HCT116 (cell line): ENCODE measurements around the gene COQ8B. TPM values are rescaled to one million over a fixed set of nuclear protein-coding genes. Genes with fewer than 3 reads are reported as not detected.

Experiments used
- ATAC-seq: fragments of 200-7000 bp; cut with Tn5 transposase; 2 replicates; pipeline ENCODE4 v1.9.1; 2020; ENCODE audit warnings: mild to moderate bottlenecking, moderate library complexity
- BruUV-seq: library from RNA; stranded (reverse); fragments of 400-500 nt; replicated peaks from 2 replicates; lab custom pipeline; 2021; lab: Mats Ljungman, UMichigan
- CTCF ChIA-PET: fragments of 300-600 bp; sonication (Branson Sonifier 250); formaldehyde crosslinking; loops from one replicate; lab custom pipeline; 2021; ENCODE audit warnings: antibody characterized with exemption; lab: Charles Lee
- POLR2A ChIA-PET: fragments of 300-600, 350-600 bp; sonication (Branson Sonifier 250); formaldehyde crosslinking; loops from one replicate; lab custom pipeline; 2021; ENCODE audit warnings: antibody characterized with exemption; lab: Charles Lee
- RAD21 ChIA-PET, 2 experiments: fragments of 300-600 bp; sonication (Branson Sonifier 250); formaldehyde crosslinking; loops; one replicate each; lab custom pipeline; 2023; ENCODE audit warnings: low total read pairs in 2 of 2; ENCODE audit not compliant: uncharacterized antibody in 2 of 2, unreplicated experiment in 2 of 2, low non-redundant PET in 1 of 2; lab: Charles Lee
- DNase-seq: peaks from one replicate; pipeline ENCODE4 v3.0.0-alpha.2; 2010; ENCODE audit warnings: low read depth, low spot score
- H2AFZ ChIP-seq: fragments of 200-600 bp; shearing (Covaris generic), sonication (generic); 2 replicates; pipeline ENCODE4 v1.6.1; 2017; ENCODE audit warnings: low read depth, mixed run types, mixed read lengths, antibody characterized with exemption, low read length; ENCODE audit not compliant: poor library complexity, severe bottlenecking
- H3K27ac ChIP-seq: 2 replicates; pipeline ENCODE4 v1.5.1; 2012; ENCODE audit warnings: low read depth, low read length
- H3K27me3 ChIP-seq: fragments of 200-600 bp; sonication (generic); 2 replicates; pipeline ENCODE4 v1.6.1; 2016; ENCODE audit warnings: mixed run types, low read length, mixed read lengths; ENCODE audit not compliant: insufficient read depth
- H3K36me3 ChIP-seq, 2 experiments: fragments of 200-500 bp in 1 of 2; fragments of 200-600 bp in 1 of 2; sonication (Bioruptor generic) in 1 of 2; sonication (generic) in 1 of 2; 2 replicates each; pipeline versions ENCODE4 v1.5.1 to v1.6.1; 2014 to 2016; ENCODE audit warnings: low read length in 2 of 2, inconsistent platforms in 1 of 2, mixed read lengths in 1 of 2, mixed run types in 1 of 2; ENCODE audit not compliant: insufficient read depth in 2 of 2, control insufficient read depth in 1 of 2
- H3K4me1 ChIP-seq, 2 experiments: fragments of 200-600 bp in 1 of 2; sonication (generic) in 1 of 2; 2 replicates each; pipeline versions ENCODE4 v1.5.1 to v1.6.1; 2012 to 2017; ENCODE audit warnings: low read length in 2 of 2, inconsistent platforms in 1 of 2, mild to moderate bottlenecking in 1 of 2, mixed read lengths in 1 of 2, mixed run types in 1 of 2, moderate library complexity in 1 of 2; ENCODE audit not compliant: insufficient read depth in 2 of 2, control insufficient read depth in 1 of 2
- H3K4me2 ChIP-seq: fragments of 200-600 bp; sonication (generic); 2 replicates; pipeline ENCODE4 v1.6.1; 2017; ENCODE audit warnings: mixed run types, low read length, mixed read lengths
- H3K4me3 ChIP-seq, 2 experiments: fragments of 200-600 bp in 1 of 2; sonication (generic) in 1 of 2; replicated peaks in 1 of 2; 2 replicates each; pipeline ENCODE4 v1.5.1; 2011 to 2016; ENCODE audit warnings: low read length in 2 of 2, control low read depth in 1 of 2, low read depth in 1 of 2, mild to moderate bottlenecking in 1 of 2, mixed read lengths in 1 of 2, mixed run types in 1 of 2
- H3K79me2 ChIP-seq: fragments of 200-600 bp; sonication (generic); 2 replicates; pipeline ENCODE4 v1.6.1; 2017; ENCODE audit warnings: mild to moderate bottlenecking, mixed run types, low read length, moderate library complexity, mixed read lengths; ENCODE audit not compliant: insufficient read depth
- H3K9ac ChIP-seq: fragments of 200-600 bp; sonication (generic); 2 replicates; pipeline ENCODE4 v1.6.1; 2016; ENCODE audit warnings: low read length, mixed read lengths
- H3K9me2 ChIP-seq: fragments of 200-600 bp; sonication (generic), shearing (Covaris generic); 2 replicates; pipeline ENCODE4 v1.6.1; 2017; ENCODE audit warnings: mixed run types, mild to moderate bottlenecking, moderate library complexity; ENCODE audit not compliant: insufficient read depth
- H3K9me3 ChIP-seq, 2 experiments: fragments of 200-500 bp in 1 of 2; fragments of 200-600 bp in 1 of 2; sonication (Bioruptor generic) in 1 of 2; sonication (generic) in 1 of 2; 2 replicates each; pipeline ENCODE4 v1.6.1; 2014 to 2017; ENCODE audit warnings: low read length in 2 of 2, mixed read lengths in 2 of 2, inconsistent platforms in 1 of 2, low read depth in 1 of 2, mild to moderate bottlenecking in 1 of 2, mixed run types in 1 of 2, moderate library complexity in 1 of 2; ENCODE audit not compliant: control insufficient read depth in 1 of 2, insufficient read depth in 1 of 2
- H4K20me1 ChIP-seq: fragments of 200-600 bp; sonication (generic), shearing (Covaris generic); 2 replicates; pipeline ENCODE4 v1.6.1; 2017; ENCODE audit warnings: mixed run types, mild to moderate bottlenecking, moderate library complexity; ENCODE audit not compliant: insufficient read depth
- ELF1 ChIP-seq: IDR thresholded peaks from 2 replicates; pipeline ENCODE4 v1.6.1; 2012; ENCODE audit warnings: low read depth, borderline replicate concordance
- SIN3A ChIP-seq: IDR thresholded peaks from 2 replicates; pipeline ENCODE4 v1.6.1; 2012; ENCODE audit warnings: low read depth
- YY1 ChIP-seq: IDR thresholded peaks from 2 replicates; pipeline ENCODE4 v1.6.1; 2011; ENCODE audit warnings: low read length, low read depth, moderate library complexity, mild to moderate bottlenecking; ENCODE audit not compliant: insufficient replicate concordance; ENCODE audit errors: extremely low read depth
- ZBTB33 ChIP-seq: IDR thresholded peaks from 2 replicates; pipeline ENCODE4 v1.6.1; 2011; ENCODE audit warnings: mild to moderate bottlenecking, low read length, moderate library complexity; ENCODE audit not compliant: insufficient replicate concordance; ENCODE audit errors: extremely low read depth
- intact Hi-C: fragments of 100-400 bp; cut with micrococcal nuclease; formaldehyde crosslinking; loops from 2 replicates; pipeline ENCODE4 v1.10.0; 2022
- total RNA-seq: library from RNA; stranded (reverse); gene quantifications from one replicate; pipeline ENCODE4 v1.2.1, GENCODE V29; 2021; ENCODE audit not compliant: unreplicated experiment
- TF ChIP-seq, protein P1 (sequence below): IDR thresholded peaks from 2 replicates; pipeline ENCODE4 v1.6.1; 2012; ENCODE audit warnings: low read depth

COQ8B gene
- total RNA-seq, 1 experiment from 2014 or later = 47.1 TPM

DNA sequence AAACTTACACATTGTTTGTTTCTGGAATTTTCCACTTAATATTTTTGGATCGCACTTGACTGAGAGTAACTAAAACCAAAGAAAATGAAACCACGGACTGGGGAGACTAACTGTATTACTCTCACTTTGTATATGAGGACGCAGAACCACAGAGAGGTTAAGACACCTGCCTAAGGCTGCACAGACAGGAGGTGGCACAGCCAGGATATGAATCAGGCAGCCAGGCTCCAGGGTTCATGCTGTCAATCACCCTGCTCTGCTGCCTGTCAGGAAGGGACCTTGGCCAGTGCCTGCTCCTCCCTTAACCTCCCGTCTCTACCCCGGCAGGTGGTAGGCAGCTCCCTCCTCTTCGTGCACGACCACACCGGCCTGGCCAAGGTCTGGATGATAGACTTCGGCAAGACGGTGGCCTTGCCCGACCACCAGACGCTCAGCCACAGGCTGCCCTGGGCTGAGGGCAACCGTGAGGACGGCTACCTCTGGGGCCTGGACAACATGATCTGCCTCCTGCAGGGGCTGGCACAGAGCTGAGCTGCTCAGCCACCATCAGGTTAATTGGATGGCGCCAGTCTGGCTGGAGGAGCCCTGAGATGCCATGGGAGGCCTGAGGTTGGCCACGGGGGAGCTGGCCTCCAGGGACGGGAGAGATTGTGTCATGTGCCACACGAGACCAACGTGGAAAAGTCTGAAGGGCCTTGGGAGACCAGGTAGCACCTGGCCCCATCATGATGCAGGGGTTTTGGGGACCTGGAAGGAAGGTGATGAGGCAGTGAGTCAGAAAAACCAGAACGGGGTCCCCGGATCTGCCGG is 22.5 kb upstream of the COQ8B start:
- H3K4me2 ChIP-seq = no peak overlapping the region
- no peaks in the 10 kb centered on the region for H3K79me2 ChIP-seq
- no peak overlapping the region for H3K4me3 ChIP-seq
- DNase-seq = no peak
- intact Hi-C loops = no loop called here
- no peaks in the 10 kb centered on the region for H3K9me3 ChIP-seq
- no peaks in the 10 kb centered on the region for H3K9me2 ChIP-seq
- TF ChIP-seq ELF1 = no peak
- TF ChIP-seq YY1 = no peak
- TF ChIP-seq SIN3A = no peak
- TF ChIP-seq ZBTB33 = no peak
- TF ChIP-seq, protein P1, sequence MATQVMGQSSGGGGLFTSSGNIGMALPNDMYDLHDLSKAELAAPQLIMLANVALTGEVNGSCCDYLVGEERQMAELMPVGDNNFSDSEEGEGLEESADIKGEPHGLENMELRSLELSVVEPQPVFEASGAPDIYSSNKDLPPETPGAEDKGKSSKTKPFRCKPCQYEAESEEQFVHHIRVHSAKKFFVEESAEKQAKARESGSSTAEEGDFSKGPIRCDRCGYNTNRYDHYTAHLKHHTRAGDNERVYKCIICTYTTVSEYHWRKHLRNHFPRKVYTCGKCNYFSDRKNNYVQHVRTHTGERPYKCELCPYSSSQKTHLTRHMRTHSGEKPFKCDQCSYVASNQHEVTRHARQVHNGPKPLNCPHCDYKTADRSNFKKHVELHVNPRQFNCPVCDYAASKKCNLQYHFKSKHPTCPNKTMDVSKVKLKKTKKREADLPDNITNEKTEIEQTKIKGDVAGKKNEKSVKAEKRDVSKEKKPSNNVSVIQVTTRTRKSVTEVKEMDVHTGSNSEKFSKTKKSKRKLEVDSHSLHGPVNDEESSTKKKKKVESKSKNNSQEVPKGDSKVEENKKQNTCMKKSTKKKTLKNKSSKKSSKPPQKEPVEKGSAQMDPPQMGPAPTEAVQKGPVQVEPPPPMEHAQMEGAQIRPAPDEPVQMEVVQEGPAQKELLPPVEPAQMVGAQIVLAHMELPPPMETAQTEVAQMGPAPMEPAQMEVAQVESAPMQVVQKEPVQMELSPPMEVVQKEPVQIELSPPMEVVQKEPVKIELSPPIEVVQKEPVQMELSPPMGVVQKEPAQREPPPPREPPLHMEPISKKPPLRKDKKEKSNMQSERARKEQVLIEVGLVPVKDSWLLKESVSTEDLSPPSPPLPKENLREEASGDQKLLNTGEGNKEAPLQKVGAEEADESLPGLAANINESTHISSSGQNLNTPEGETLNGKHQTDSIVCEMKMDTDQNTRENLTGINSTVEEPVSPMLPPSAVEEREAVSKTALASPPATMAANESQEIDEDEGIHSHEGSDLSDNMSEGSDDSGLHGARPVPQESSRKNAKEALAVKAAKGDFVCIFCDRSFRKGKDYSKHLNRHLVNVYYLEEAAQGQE = no peak
- no peak overlapping the region for H2AFZ ChIP-seq
- no TSS peak for BruUV-seq
- ChIA-PET CTCF (no interaction called here), POLR2A (no interaction called here), RAD21 (no interaction called here)
- peaks cover 5 to 9% of the 10 kb centered on the region in 2 experiments; a peak in 3 of 4 replicates for H3K36me3 ChIP-seq
- no peaks in the 10 kb centered on the region for H3K27me3 ChIP-seq
- H3K4me1 ChIP-seq = peaks cover 5 to 12% of the 10 kb centered on the region in 2 experiments; a peak in 3 of 4 replicates
- no peaks in the 10 kb centered on the region for H4K20me1 ChIP-seq
- no peak overlapping the region for H3K9ac ChIP-seq
- H3K27ac ChIP-seq = no peak overlapping the region
- no peak for ATAC-seq
